GM10266 (cell line): ENCODE results near the gene SEMA4A.

Experiments used
- DNase-seq: peaks from one replicate; pipeline ENCODE4 v3.0.0; 2012; ENCODE audit errors: extremely low spot score
- CTCF ChIP-seq: IDR thresholded peaks from 2 replicates; pipeline ENCODE4 v1.5.1; 2012; ENCODE audit warnings: mild to moderate bottlenecking, low read depth; ENCODE audit not compliant: control insufficient read depth, insufficient read depth; ENCODE audit errors: missing control alignments

The SEMA4A gene

GRCh38 chr1:156200044-156200443 is 46.7 kb downstream of the SEMA4A start:
- no peak for TF ChIP-seq CTCF
- DNase-seq = no peak

GRCh38 chr1:156203331-156203730 is 49.9 kb downstream of the SEMA4A start:
- DNase-seq = no peak
- TF ChIP-seq CTCF = no peak

GRCh38 chr1:156204686-156205085 is 51.3 kb downstream of the SEMA4A start:
- no peak for DNase-seq
- no peak for TF ChIP-seq CTCF

- no peak for TF ChIP-seq CTCF
- DNase-seq = no peak
Measured at GRCh38 chr1:156211243-156211642, 57.9 kb downstream of the SEMA4A start.

- no peak for TF ChIP-seq CTCF
- DNase-seq = no peak
Measured at GRCh38 chr1:156212130-156212529, 58.7 kb downstream of the SEMA4A start.

GRCh38 chr1:156212833-156213643 is 59.7 kb downstream of the SEMA4A start, which contains the start of gene PMF1:
PMF1 (plus strand) TSS chr1:156213007; CDS start chr1:156213016, 9 bp downstream.
- TF ChIP-seq CTCF = no peak
- peak; percentile 98 for DNase-seq

- TF ChIP-seq CTCF = no peak
- DNase-seq = peak; percentile 29
Measured at GRCh38 chr1:156213644-156213966, 60.2 kb downstream of the SEMA4A start.
